GM19467 (cell line): ENCODE results near the gene FOXD4L3.
"Not testable (repeated sequence)": the region's sequence is repeated elsewhere in the genome, so short reads cannot be mapped to it uniquely, and the experiment has no call there.

Experiments used
- ATAC-seq: cut with Tn5 transposase; IDR thresholded peaks from one replicate; pipeline ENCODE4 v1.9.1; 2021; ENCODE audit warnings: mild to moderate bottlenecking, moderate library complexity; ENCODE audit not compliant: unreplicated experiment

The FOXD4L3 gene

DNA sequence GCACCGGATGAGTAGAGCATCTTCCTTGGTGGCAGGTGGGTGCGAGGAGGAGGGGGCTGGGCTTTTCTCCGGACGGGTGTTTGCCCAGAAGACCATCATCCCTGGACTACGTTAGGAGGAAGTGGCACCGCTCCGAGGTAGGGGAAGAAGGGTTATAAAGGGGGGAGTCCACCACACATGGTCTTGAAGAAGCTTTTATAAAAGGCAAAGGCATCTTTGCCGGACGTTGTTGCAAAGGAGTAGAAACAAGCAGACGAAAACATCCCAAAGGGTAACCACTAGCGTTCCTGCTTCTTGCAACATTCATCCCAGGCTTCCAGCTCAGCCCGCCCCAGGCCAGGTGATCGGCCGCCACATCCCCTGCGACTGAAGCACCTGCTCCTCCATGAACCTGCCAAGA is at the start of gene FOXD4L3:
FOXD4L3 (plus strand) TSS at position 301 of the 400 bp plus-strand sequence; CDS start at position 386, 85 bp downstream.
- not testable (repeated sequence) for ATAC-seq

DNA sequence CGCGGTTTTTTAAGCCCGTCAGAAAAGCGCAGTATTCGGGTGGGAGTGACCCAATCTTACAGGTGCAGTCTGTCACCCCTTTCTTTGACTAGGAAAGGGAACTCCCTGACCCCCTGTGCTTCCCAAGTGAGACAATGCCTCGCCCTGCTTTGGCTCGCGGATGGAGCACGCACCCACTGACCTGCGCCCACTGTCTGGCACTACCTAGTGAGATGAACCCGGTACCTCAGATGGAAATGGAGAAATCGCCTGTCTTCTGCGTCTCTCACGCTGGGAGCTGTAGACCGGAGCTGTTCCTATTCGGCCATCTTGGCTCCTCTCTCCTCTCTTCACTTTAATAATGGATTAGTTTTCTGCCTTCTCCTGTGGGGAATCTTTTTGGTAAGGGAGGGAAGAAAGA is 21.6 kb upstream of the FOXD4L3 start:
- ATAC-seq: not testable (repeated sequence)

DNA sequence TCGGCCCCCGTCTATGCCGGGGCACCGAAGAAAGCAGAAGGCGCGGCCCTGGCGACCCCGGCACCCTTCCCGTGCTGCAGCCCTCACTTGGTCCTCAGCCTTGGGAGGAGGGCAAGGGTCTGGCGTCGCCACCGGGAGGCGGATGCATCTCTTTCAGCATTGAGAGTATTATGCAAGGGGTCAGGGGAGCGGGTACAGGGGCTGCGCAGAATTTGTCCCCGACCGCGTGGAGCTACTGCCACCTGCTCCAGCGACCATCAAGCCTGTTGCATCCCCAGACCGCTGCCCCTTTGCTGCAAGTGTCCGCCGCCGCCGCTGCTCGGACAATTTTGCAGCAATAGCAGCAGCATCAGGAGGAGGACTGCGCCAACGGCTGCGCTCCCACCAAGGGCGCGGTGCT is 1.1 kb downstream of the FOXD4L3 start:
- ATAC-seq: not testable (repeated sequence)

DNA sequence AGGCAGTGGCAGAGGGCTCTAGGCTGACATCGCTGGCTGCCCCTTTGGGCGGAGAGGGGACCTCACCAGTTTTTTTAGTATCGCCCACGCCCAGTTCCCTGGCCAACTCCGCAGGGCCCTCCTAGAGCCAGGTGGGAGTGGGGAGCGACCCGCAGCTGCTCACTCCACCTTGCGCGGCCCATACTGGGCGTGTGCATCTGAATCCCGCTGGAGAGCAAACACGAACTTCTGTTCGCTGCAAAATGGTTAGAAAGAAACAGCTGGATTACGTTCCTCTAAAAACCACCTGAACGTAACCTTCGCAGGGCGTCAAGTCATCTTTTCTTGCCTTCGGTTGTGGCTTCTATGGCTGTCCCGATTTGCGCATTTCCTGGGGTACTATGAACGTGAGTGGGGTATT is 1.5 kb downstream of the FOXD4L3 start:
- not testable (repeated sequence) for ATAC-seq

DNA sequence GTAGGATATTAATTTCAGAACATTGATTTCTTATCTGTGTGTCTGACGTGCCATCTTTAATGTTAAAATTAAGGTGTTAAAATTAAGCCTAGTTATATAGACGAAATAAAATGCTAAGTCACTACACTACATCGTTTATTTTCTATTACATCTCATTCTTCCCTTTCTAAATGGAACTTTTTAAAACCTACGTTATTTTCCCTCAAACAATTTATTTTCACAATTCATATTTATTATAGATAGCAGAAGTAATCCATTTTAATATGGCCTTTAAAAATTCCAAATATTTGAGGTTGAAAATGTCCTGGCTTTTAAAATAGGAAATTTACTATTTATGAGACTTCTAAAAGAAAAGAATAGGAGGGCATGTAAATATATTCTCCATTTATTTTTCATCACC is 2.1 kb downstream of the FOXD4L3 start:
- not testable (repeated sequence) for ATAC-seq

DNA sequence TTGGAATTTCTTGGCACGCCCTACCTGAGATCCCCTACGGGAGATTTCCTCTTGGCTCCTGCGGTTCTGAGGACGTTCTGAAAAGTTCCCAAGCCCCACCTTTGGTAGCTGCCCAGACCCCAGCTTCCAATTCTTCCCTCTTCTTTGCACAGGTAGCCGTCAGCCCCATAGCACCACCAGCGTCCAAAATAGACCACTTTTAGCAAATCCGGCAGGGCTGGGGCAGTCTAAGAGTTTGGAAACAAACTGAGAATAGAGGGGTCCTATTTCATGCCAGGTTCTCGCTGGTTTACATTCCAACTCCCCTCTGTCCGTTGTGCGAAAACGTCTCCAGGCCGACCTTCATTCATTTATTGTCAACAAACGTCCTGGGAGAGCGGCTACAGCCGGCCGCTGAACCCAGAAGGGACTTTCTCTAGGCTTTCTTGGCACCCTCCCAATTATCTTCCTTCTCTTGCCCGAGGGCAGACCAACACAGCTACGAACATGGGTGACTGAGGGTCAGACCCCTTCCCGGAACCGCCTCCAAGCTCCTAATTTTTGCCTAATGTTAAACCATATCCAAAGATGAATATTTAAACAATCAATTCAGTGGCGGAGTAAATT is 3.1 kb downstream of the FOXD4L3 start:
- ATAC-seq: not testable (repeated sequence)

DNA sequence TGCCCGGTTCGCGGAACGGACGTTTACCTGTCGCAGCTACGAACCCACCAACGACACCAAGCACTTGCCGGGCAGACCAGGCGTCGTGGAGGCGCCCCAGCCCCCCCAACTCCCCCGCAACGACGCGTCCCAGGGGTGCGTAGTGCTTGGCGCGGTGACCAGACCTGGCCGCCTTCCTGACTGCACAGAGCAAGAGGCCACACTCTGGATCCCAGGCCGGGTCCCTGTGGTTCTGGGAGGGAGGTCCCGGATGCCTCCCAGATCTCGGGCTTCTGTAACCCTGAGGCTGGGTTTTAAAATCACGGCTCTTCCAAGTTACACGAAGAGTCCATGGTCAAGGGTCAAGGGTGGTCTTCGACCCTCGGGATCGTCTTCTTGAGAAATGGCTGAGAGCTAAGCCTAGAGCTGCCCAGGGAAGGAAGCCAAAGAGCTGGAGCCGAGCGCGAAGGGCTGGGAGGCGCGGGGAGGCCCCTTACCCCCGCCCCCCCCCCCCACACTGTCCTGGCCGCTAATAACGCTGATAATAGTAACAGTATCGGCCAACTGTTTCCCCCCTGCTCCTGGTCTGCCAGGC is 3.8 kb downstream of the FOXD4L3 start:
- not testable (repeated sequence) for ATAC-seq

DNA sequence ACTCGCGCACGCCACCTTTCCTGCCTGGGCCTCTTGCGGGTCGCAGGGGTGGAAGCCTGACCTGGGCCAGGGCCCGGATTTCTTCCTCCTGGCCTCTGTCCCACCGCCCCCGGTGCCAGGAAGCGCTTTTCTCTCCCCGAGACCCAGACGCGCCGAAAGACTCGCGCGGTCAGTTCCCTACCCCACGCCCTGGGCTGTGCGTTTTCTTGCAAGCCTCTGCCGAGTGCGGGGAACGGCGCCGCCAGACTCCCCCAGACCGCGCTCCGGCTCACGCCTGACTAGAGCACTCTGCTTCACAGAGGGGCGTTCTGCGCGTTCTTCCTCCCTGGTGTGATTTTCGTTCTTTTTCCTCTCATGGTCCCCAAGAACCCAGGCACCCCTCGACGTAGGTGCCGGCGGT is 4.5 kb downstream of the FOXD4L3 start:
- not testable (repeated sequence) for ATAC-seq

DNA sequence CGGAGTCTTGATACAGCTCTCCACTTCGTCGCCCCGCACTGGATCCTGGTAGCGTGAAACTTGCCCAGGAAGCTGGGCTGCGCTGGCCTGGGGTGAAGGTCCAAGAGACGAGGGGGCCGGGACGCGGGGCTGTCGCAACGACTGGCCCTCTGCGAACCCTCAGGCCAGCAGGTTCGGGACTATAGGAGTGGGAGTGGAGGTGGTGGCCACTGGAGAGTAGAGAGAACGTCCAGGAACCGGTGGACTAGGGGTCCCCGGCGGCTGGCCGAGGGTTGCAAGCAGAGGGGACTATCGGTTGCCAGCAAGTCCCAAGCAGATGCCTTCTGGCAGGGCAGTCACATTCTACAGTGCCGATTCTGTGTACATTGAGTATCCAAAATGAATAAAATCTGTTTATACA is 5.0 kb downstream of the FOXD4L3 start:
- ATAC-seq: not testable (repeated sequence)

DNA sequence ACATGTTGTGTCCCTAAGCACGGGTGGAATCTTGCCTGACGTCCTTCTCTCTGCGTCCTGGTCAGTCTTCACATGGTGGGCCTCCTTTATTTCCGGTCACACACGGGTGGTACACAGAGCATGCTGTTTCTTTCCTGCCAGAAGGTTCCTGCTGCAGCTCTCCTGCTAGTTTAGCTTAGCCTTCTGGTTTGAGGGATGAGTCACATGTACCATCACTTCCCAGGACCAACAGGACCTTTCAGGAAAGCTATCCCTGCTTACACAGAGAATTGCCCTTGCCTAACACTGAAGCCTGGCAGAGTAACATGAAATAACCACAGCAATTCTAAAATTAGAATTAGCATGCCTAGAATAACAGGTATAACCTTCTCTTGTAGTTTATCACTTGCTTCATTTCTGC is 8.5 kb downstream of the FOXD4L3 start:
- not testable (repeated sequence) for ATAC-seq

DNA sequence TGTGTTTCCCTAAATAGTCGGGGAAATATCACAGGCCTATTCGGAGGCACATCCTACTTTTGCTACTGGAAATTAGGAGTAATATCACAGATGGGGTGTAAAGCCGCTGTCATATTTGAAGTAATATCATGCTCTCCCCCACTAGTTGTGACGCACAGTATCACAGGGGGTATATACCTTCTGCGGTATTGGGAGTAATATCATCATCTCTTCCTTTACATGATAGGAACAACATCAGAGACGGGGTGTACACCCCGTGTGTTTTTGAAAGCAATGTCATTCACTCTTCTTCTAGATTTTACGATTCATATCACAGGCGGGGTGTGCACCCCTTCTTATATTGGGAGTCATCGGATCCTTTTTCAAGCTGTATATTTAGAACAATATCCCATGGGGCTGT is 15.5 kb downstream of the FOXD4L3 start:
- ATAC-seq: not testable (repeated sequence)

DNA sequence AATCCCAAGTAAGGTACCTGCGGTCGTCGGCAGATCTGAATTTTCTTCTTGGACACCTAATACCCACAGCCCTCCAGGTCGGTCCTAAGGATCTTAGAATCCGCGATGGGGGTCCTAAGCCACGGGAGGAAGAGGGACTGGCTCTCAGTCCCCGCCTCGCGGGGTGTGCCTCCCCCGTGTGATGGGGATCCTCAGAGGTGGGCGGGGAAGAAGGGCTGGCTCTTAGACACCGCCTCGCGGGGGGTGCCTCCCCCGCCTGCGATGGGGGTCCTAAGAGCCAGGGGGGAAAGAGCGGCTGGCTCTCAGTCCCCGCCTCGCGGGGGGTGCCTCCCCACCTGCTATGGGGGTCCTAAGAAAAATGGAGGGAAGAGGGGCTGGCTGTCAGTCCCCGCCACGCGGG is 21.1 kb downstream of the FOXD4L3 start:
- ATAC-seq: not testable (repeated sequence)

DNA sequence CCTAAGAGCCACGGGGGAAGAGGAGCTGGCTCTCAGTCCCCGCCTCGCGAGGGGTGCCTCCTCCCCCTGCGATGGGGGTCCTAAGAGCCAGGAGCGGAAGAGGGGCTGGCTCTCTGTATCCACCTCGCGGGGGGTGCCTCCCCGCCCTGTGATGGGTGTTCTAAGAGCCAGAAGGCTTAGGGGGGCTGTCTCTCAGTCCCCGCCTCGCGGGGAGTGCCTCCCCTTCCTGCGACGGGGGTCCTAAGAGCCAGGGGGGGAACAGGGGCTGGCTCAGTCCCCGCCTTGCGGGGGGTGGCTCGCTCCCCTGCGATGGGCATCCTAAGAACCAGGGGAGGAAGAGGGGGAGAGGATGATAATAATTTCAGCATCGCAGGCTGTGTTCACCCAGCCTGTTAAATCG is 21.9 kb downstream of the FOXD4L3 start:
- ATAC-seq: not testable (repeated sequence)

DNA sequence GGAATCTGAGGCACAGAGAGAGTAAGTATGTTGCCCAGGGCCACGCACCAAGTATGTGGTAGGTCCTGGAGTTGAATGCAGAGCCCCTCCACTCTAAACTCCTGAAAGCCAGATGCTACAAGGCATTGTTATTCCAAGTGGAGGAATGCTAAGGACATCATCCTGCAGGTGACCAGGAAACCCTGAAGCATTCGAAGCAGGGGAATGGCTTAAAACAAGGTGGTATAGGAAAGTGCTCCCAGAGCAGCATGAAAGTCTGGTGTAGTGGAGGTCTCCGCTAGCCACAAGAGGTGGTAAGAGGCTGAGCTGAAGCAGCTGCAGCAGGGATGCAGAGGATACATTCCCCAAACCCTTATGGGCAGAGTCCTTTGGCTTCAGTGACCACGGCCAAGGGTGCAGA is 26.4 kb downstream of the FOXD4L3 start:
- not testable (repeated sequence) for ATAC-seq

DNA sequence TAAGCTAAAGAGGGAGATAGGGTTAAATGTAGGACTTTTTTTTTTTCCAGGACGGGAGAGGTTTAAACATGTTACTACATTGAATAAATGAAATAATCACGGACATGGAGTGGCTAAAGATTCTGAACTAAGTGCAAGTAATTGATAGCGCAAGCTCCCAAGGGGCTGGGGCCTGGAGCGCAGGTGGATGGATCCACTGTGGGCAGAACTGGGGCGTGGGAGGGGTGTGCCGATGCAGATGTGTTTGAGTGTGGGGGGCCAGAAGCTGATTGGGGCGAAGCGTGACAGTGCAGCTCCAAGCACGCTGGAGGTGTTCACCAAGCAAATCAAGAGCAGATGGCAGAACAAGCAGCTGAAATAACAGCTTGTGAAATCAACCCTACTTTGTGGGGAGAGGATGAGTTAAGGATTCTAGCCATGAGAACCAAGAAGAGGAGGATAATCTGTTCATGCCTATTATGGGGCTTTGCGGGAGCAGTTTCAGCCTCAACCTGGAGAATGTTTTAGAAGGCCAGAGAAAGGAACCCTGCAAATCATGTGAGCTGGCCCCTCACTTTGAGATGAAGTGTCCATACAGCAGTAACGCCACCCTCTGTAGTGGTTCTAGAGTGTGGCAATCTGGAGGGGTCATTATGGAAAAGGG is 28.0 kb downstream of the FOXD4L3 start:
- ATAC-seq: not testable (repeated sequence)

DNA sequence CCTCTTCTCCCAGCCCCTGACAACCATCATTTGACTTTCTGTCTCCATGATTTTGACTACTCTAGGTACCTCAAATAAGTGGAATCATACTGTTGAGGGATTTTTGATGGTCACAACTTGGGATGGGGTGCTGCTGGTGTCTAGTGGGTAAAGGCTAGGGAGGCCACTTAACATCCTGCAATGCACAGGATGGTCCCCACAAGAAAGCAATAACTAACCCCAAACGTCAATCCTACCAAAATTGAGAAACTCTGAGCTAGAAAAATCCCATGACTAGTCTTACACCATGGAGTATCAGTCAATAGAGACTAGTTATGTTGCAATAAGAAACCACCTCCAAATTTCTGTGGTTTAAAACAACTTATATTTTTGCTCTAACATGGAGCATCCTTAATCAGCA is 29.5 kb downstream of the FOXD4L3 start:
- ATAC-seq: not testable (repeated sequence)

DNA sequence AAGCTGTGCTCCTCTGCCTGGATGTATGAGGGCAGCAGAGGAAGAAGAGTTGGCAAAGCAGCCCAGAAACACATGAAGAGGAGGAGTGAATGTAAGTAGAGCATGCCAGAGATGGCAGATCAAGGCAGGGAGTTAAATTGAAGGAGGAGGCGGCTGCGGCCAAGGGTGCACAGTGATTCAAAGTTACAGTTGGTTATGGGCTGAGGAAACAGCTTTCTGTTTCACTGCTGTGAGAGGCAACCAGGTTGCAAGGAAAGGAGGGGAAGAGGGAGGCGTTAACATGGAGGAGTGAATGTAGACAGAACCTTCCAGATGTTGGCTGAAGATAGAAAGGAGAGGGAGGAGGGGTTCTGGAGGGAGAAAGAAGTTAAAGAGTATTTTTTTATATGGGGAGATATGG is 33.3 kb downstream of the FOXD4L3 start:
- not testable (repeated sequence) for ATAC-seq

DNA sequence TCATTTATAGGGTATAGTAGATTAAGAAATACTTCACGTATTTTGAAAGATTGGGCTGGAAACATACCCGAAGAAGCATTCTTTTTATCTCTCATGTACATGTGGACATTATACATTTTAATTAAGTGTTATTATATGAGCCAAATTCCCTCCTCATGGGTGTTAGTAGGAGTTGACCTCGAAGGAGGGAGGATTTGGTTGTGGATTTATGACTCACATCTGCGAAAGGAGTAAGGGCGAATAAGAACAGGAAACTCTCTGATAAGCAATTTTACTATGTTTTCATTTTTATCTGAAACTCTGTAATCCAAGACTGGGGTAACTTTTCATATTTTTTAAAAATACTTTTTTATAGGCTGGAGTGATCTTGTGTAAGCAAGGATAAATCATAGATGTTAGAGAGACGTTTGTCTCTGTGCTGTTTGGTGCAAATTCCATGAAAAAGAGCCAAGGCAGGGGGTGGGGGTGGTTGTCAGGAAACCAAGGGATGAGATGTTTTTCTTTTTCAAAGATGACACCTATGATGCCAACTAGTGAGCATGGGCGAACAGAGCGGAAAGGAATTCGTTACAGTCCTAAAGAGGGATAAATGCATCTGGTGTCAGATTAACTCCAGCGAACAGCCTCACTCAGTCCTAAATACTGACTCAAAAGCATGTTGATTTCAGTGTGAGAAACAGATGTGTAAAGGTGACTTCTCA is 34.1 kb downstream of the FOXD4L3 start:
- not testable (repeated sequence) for ATAC-seq

DNA sequence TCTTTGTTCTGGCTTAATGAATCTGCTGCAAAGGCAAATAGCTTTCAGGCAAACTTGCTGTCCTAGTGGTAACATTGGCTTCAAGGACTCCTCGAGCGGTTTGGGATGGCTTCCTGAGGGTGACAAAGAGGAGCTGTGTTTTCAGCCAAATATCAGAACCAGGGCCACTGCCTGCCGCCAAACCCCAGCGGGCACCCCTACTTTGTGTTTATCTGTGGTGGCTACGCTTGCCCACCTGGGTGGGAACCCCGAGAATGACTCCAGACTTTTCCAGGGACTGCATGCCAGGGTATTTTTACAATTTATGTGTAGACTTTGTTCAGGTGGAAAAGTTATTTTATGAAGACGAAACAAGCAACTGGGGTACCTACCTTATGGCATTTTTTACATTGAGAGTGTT is 35.3 kb downstream of the FOXD4L3 start:
- not testable (repeated sequence) for ATAC-seq

DNA sequence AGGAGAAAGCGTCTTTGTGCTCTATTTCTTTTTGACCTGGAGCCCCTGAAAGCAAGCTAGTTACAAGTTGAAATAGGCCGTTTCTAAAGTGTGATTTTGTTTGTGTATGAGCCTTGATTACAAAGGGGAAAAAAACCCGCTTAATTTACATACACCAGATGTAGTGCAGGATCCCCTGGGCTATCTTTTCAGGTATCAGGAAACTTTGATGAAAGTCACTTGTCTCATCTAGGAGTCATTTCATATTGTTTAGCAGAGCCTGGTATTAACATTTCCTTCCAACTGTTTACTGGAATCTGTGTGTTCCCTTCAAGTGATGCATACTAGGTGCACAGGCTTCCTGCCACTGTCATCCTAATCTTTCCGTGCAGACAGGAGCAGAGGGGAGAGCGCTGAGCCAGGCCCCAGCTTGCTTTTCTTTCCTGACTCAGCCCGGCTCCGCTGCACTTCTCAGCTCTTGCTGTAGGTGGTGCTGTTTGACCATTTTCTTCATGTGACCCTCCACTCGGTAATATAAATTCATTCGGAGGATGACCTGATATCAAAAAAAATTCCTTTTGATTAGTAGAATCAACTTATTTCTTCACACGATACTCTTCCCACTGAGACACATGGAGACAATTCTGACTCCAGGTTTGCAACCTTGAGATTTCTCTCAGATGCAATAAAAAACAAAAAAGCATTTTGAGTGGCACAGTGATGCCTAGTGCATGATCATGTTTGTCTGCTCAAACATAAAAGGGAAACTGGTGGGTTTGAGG is 39.8 kb downstream of the FOXD4L3 start:
- peak; percentile 77 for ATAC-seq

DNA sequence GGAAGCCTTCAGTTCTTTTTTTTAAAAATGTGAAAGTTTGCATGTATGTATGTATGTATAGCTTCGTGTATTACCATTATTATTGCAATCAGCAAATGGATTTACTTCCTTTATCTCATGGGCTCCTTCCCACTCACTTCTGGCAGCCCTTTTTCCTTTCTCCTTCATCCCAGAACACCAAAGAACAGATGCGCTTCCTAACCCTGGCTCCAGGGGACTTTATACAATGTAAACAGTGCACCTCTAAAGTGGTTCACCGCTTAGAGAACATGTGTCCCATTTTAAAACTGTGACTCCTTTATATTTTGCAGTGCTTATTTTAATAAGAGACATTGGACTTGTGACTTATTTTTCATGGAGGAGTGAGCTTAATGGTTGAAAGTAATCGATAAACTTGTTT is 40.6 kb downstream of the FOXD4L3 start:
- ATAC-seq: not testable (repeated sequence)
